MM.1S (cell line): ENCODE results near the gene NAT16.

ENCODE experiments used
- DNase-seq: peaks from one replicate; pipeline ENCODE4 v3.0.0-alpha.2; 2015
- H2AFZ ChIP-seq: fragments of 300-600 bp; sonication (generic); 2 replicates; pipeline ENCODE4 v1.6.0; 2016; ENCODE audit warnings: antibody characterized with exemption, low read length
- H3F3A ChIP-seq: fragments of 300-600 bp; sonication (generic); 2 replicates; pipeline ENCODE4 v1.6.1; 2016; ENCODE audit warnings: mild to moderate bottlenecking, antibody characterized with exemption, low read length, moderate library complexity, mixed read lengths; ENCODE audit not compliant: insufficient read depth
- H3K27ac ChIP-seq: fragments of 300-600 bp; sonication (generic); 2 replicates; pipeline ENCODE4 v1.5.1; 2016; ENCODE audit warnings: mild to moderate bottlenecking, low read length
- H3K27me3 ChIP-seq: fragments of 300-600 bp; sonication (generic); replicated peaks from 2 replicates; pipeline ENCODE4 v1.6.0; 2016; ENCODE audit warnings: low read length; ENCODE audit not compliant: insufficient read depth
- H3K36me3 ChIP-seq: fragments of 300-600 bp; sonication (generic); replicated peaks from 2 replicates; pipeline ENCODE4 v1.6.1; 2016; ENCODE audit warnings: mild to moderate bottlenecking, low read length, mixed read lengths; ENCODE audit not compliant: insufficient read depth
- H3K4me1 ChIP-seq: fragments of 300-600 bp; sonication (generic); 2 replicates; pipeline ENCODE4 v1.6.1; 2016; ENCODE audit warnings: low read length, mixed read lengths
- H3K4me2 ChIP-seq: fragments of 300-600 bp; sonication (generic); 2 replicates; pipeline ENCODE4 v1.6.0; 2016; ENCODE audit warnings: low read depth, low read length
- H3K4me3 ChIP-seq: fragments of 300-600 bp; sonication (generic); 2 replicates; pipeline ENCODE4 v1.5.1; 2016; ENCODE audit warnings: low read length, mixed read lengths
- H3K79me2 ChIP-seq: fragments of 300-600 bp; sonication (generic); 2 replicates; pipeline ENCODE4 v1.6.1; 2016; ENCODE audit warnings: mixed run types, low read length, mixed read lengths
- H3K9ac ChIP-seq: fragments of 300-600 bp; sonication (generic); 2 replicates; pipeline ENCODE4 v1.6.1; 2016; ENCODE audit warnings: low read length, mixed read lengths
- H3K9me2 ChIP-seq: fragments of 300-600 bp; sonication (generic); replicated peaks from 2 replicates; pipeline ENCODE4 v1.6.1; 2016; ENCODE audit warnings: mild to moderate bottlenecking, low read length, mixed read lengths; ENCODE audit not compliant: insufficient read depth
- H3K9me3 ChIP-seq: fragments of 300-600 bp; sonication (generic); replicated peaks from 2 replicates; pipeline ENCODE4 v1.6.1; 2016; ENCODE audit warnings: mild to moderate bottlenecking, low read length, mixed read lengths; ENCODE audit not compliant: insufficient read depth
- H4K20me1 ChIP-seq: fragments of 300-600 bp; sonication (generic); 2 replicates; pipeline ENCODE4 v1.6.1; 2016; ENCODE audit warnings: mild to moderate bottlenecking, low read length, moderate library complexity, mixed read lengths; ENCODE audit not compliant: insufficient read depth
- CTCF ChIP-seq: fragments of 300-600 bp; sonication (generic); IDR thresholded peaks from 2 replicates; pipeline ENCODE4 v1.5.1; 2016; ENCODE audit warnings: antibody characterized with exemption, low read length, mixed read lengths
- EZH2 ChIP-seq: fragments of 300-600 bp; sonication (generic); optimal IDR thresholded peaks from 2 replicates; pipeline ENCODE3; 2017; ENCODE audit warnings: low read depth, mild to moderate bottlenecking, antibody characterized with exemption, low read length, mixed read lengths
- EZH2phosphoT487 ChIP-seq: fragments of 300-600 bp; sonication (generic); IDR thresholded peaks from 2 replicates; pipeline ENCODE4 v1.6.1; 2018; ENCODE audit warnings: antibody characterized with exemption, low read length

The NAT16 gene

GRCh38 chr7:101126651-101127459 is 53.2 kb downstream of the NAT16 start, which contains the start of gene SERPINE1:
TSS of gene SERPINE1 (plus strand) at chr7:101127104. CDS start at chr7:101128394, 1,290 bp downstream.
- no peaks in the 10 kb centered on the region for H3K9me3 ChIP-seq
- H2AFZ ChIP-seq, result peak within 1 kb of the TSS; percentile 20; the same call in 1 of the 2 replicates
- no peak within 1 kb of the TSS for H3K27ac ChIP-seq
- H3K9me2 ChIP-seq, result no peaks in the 10 kb centered on the region
- H3K4me3 ChIP-seq, result peak within 1 kb of the TSS; percentile 7; the same call in 1 of the 2 replicates
- peaks cover 16% of the 10 kb centered on the region for H3K4me1 ChIP-seq
- H3K27me3 ChIP-seq, result peaks cover 91% of the 10 kb centered on the region
- no peaks in the 10 kb centered on the region for H3K79me2 ChIP-seq
- TF ChIP-seq CTCF (peak; percentile 25; the same call in 1 of the 2 replicates), EZH2 (no peak)
- no peak within 1 kb of the TSS; the same call in 1 of the 2 replicates for H3K9ac ChIP-seq
- no peaks in the 10 kb centered on the region for H3F3A ChIP-seq
- H3K36me3 ChIP-seq, result no peaks in the 10 kb centered on the region
- H3K4me2 ChIP-seq, result peak within 1 kb of the TSS; percentile 56
- DNase-seq, result peak; percentile 46
- H4K20me1 ChIP-seq, result no peaks in the 10 kb centered on the region

GRCh38 chr7:101125989-101126650 is 54.0 kb downstream of the NAT16 start:
- H3K4me1 ChIP-seq, result peaks cover 16% of the 10 kb centered on the region
- no peak overlapping the region for H3K27ac ChIP-seq
- no peak for DNase-seq
- no peaks in the 10 kb centered on the region for H4K20me1 ChIP-seq
- peaks cover 92% of the 10 kb centered on the region for H3K27me3 ChIP-seq
- no peaks in the 10 kb centered on the region for H3K79me2 ChIP-seq
- H3K9me3 ChIP-seq, result no peaks in the 10 kb centered on the region
- no peak overlapping the region; the same call in 1 of the 2 replicates for H3K9ac ChIP-seq
- H3K9me2 ChIP-seq, result no peaks in the 10 kb centered on the region
- H3K4me2 ChIP-seq, result peak overlapping the region; percentile 56
- H3K36me3 ChIP-seq, result no peaks in the 10 kb centered on the region
- H3K4me3 ChIP-seq, result peak overlapping the region; percentile 7; the same call in 1 of the 2 replicates
- peak overlapping the region; percentile 20; the same call in 1 of the 2 replicates for H2AFZ ChIP-seq
- TF ChIP-seq EZH2 (no peak), CTCF (no peak), EZH2phosphoT487 (no peak)
- H3F3A ChIP-seq, result no peaks in the 10 kb centered on the region

GRCh38 chr7:101124376-101125056 is 55.6 kb downstream of the NAT16 start:
- no peak for TF ChIP-seq EZH2phosphoT487
- TF ChIP-seq EZH2, result no peak
- TF ChIP-seq CTCF, result no peak
- Histone ChIP-seq H3K9ac (no peak overlapping the region), H3K4me2 (no peak overlapping the region), H3K36me3 (no peaks in the 10 kb centered on the region), H3K4me1 (peaks cover 16% of the 10 kb centered on the region), H3K79me2 (no peaks in the 10 kb centered on the region), H3K9me2 (no peaks in the 10 kb centered on the region), H3K4me3 (no peak overlapping the region), H3F3A (no peaks in the 10 kb centered on the region), H3K9me3 (no peaks in the 10 kb centered on the region), H3K27me3 (peaks cover 93% of the 10 kb centered on the region), H4K20me1 (no peaks in the 10 kb centered on the region), H2AFZ (no peak overlapping the region), H3K27ac (no peak overlapping the region)
- no peak for DNase-seq
